Psoas muscle (tissue), 8 donors: ENCODE results near the gene DENND1A. TPM values are rescaled to one million over a fixed set of nuclear protein-coding genes. Genes with fewer than 3 reads are reported as not detected.

Source experiments
- ATAC-seq, 4 donors: fragments of 200-7000 bp; cut with Tn5 transposase; one replicate each; pipeline ENCODE4 v1.9.1; 2020; ENCODE audit warnings: moderate library complexity in 3 of 4, mild to moderate bottlenecking in 2 of 4
- DNase-seq, 2 donors: peaks; one replicate each; pipeline ENCODE4 v3.0.0-alpha.2; 2020
- H3K27ac ChIP-seq: fragments of 200-600 bp; one replicate; pipeline ENCODE4 v1.8.0; 2022
- H3K27me3 ChIP-seq, 3 donors: fragments of 200-600 bp in 1 of 3; one replicate each; pipeline versions ENCODE4 v1.6.1 to v1.8.0; 2013 to 2022; ENCODE audit warnings: low read length in 2 of 3, mild to moderate bottlenecking in 2 of 3, moderate library complexity in 1 of 3; ENCODE audit not compliant: insufficient read depth in 3 of 3
- H3K36me3 ChIP-seq, 2 donors: fragments of 200-600 bp in 1 of 2; one replicate each; pipeline versions ENCODE4 v1.6.1 to v1.8.0; 2013 to 2022; ENCODE audit warnings: low read depth in 1 of 2, mild to moderate bottlenecking in 1 of 2, moderate library complexity in 1 of 2; ENCODE audit not compliant: insufficient read depth in 1 of 2
- H3K4me1 ChIP-seq: fragments of 200-600 bp; one replicate; pipeline ENCODE4 v1.8.0; 2022
- H3K4me3 ChIP-seq: fragments of 200-600 bp; one replicate; pipeline ENCODE4 v1.8.0; 2022; ENCODE audit warnings: mild to moderate bottlenecking
- H3K9me3 ChIP-seq: fragments of 200-600 bp; one replicate; pipeline ENCODE4 v1.8.0; 2022
- CTCF ChIP-seq: fragments of 200-600 bp; IDR thresholded peaks from one replicate; pipeline ENCODE4 v1.8.0; 2022; ENCODE audit warnings: antibody characterized with exemption
- WGBS, 3 donors: extraction: QIAGEN DNeasy Blood & Tissue Kit; methylation state at CpG; one replicate each; pipeline versions ENCODE4 v1.1.6 to v1.1.7; 2013; 5-methylcytosine and 5-hydroxymethylcytosine counted together
- intact Hi-C, 2 donors: fragments of 100-400 bp; cut with DNase I; formaldehyde crosslinking; loops; one replicate each; pipeline versions ENCODE4 v1.11.0 to v1.14.2; 2022
- polyA plus RNA-seq, 3 donors: library from polyadenylated mRNA; stranded (reverse); fragments of 200-250 nt; gene quantifications; one replicate each; pipeline ENCODE4 v1.2.3, GENCODE V29; 2013
- total RNA-seq, 4 donors: library from RNA; stranded (reverse); fragmentation: NEBNext Ultra II Directional in 2 of 4; extraction: Animal tissue kit (Norgen Biotek cat#: 25700) in 2 of 4; gene quantifications; one replicate each; pipeline versions ENCODE4 v1.2.1 to v1.2.4, GENCODE V29; 2021 to 2023
- donor health status: healthy with polysubstance abuse.
- donor health status: DM: no; HTN: no; CAD: no; lungs with moderate emphysema.
- donor health status: Bipolar disorder and iron deficiency.
- donor health status: healthy.
- donor health status: DM: yes; HTN: yes; CAD: no.
- donor health status: DM: no; HTN: no; CAD: no.
- donor health status: DM: no; HTN: no; CAD: no.
- donor health status: DM: yes; HTN: yes; CAD: no.

DENND1A gene
- total and polyA plus RNA-seq, 7 donors: 6.1 to 17.3 (median 13.9) TPM

- WGBS, 3 donors: 29 to 36% (median 33%) methylated on average over 7 of the region's 7 CpGs
- Histone ChIP-seq H3K4me3 (peak overlapping the region; percentile 6), H3K4me1 (peaks cover 11% of the 10 kb centered on the region), H3K27me3 (no peaks in the 10 kb centered on the region), H3K27ac (no peak overlapping the region), H3K9me3 (no peaks in the 10 kb centered on the region), H3K36me3 (no peaks in the 10 kb centered on the region)
- DNase-seq: no peak
- TF ChIP-seq CTCF: no peak
- intact Hi-C loops: no loop called here
- peak in 1 of 4 donors; percentile 36 for ATAC-seq
These were observed 94.9 kb downstream of the DENND1A start for GRCh38 chr9:123834889-123835562.

- Histone ChIP-seq H3K4me3 (peak overlapping the region; percentile 6), H3K36me3 (no peaks in the 10 kb centered on the region), H3K4me1 (peaks cover 11% of the 10 kb centered on the region), H3K9me3 (peaks cover 4% of the 10 kb centered on the region), H3K27ac (no peak overlapping the region), H3K27me3 (no peaks in the 10 kb centered on the region)
- 53 to 61% (median 58%) methylated on average over 7 of the region's 7 CpGs for WGBS, 3 donors
- ATAC-seq: no peak
- TF ChIP-seq CTCF: no peak
- intact Hi-C loops: no loop called here
- no peak for DNase-seq
These were observed 95.6 kb downstream of the DENND1A start for GRCh38 chr9:123834218-123834888.

- Histone ChIP-seq H3K4me1 (peaks cover 11% of the 10 kb centered on the region), H3K4me3 (no peak overlapping the region), H3K36me3 (no peaks in the 10 kb centered on the region), H3K27ac (no peak overlapping the region), H3K27me3 (no peaks in the 10 kb centered on the region), H3K9me3 (peaks cover 17% of the 10 kb centered on the region)
- intact Hi-C loops: no loop called here
- 89 to 91% (median 90%) methylated on average over 8 of the region's 8 CpGs for WGBS, 3 donors
- no peak for TF ChIP-seq CTCF
- no peak for ATAC-seq
- no peak for DNase-seq
These were observed 96.9 kb downstream of the DENND1A start for GRCh38 chr9:123832858-123833650.

- intact Hi-C loops: no loop called here
- H3K36me3 ChIP-seq: no peaks in the 10 kb centered on the region
- H3K4me1 ChIP-seq: peaks cover 11% of the 10 kb centered on the region
- no peak overlapping the region for H3K4me3 ChIP-seq
- no peaks in the 10 kb centered on the region for H3K27me3 ChIP-seq
- no peak for TF ChIP-seq CTCF
- H3K9me3 ChIP-seq: peaks cover 23% of the 10 kb centered on the region
- H3K27ac ChIP-seq: no peak overlapping the region
- ATAC-seq: no peak
- DNase-seq: no peak
These were observed 97.8 kb downstream of the DENND1A start for GRCh38 chr9:123832176-123832575.
